HTR-8/SVneo (cell line): ENCODE data around the gene DNAJB6.
"Not testable (repeated sequence)": the region's sequence is repeated elsewhere in the genome, so short reads cannot be mapped to it uniquely, and the experiment has no call there.

ENCODE experiments used
- DNase-seq: peaks from one replicate; pipeline ENCODE4 v3.0.0; 2011; ENCODE audit warnings: low spot score, mixed read lengths; ENCODE audit not compliant: insufficient read length
- FAIRE-seq: peaks from 2 replicates; lab custom pipeline; 2011; peaks lifted over from hg19 to GRCh38; lab: Jason Lieb, UNC

The DNAJB6 gene

GRCh38 chr7:157436076-157436475, 99.3 kb downstream of the DNAJB6 start:
- FAIRE-seq (no peak), DNase-seq (no peak)

- no peak for DNase-seq
- FAIRE-seq = no peak
Observed at GRCh38 chr7:157436763-157437480, 100.1 kb downstream of the DNAJB6 start.

GRCh38 chr7:157437519-157438061, 100.8 kb downstream of the DNAJB6 start:
- no peak for DNase-seq
- FAIRE-seq = no peak

GRCh38 chr7:157438121-157439025, 101.6 kb downstream of the DNAJB6 start:
- no peak for FAIRE-seq
- DNase-seq = no peak

GRCh38 chr7:157439149-157439548, 102.3 kb downstream of the DNAJB6 start:
- FAIRE-seq (no peak), DNase-seq (no peak)

- no peak for FAIRE-seq
- DNase-seq = no peak
Observed at GRCh38 chr7:157439761-157440160, 103.0 kb downstream of the DNAJB6 start.

GRCh38 chr7:157440346-157441022, 103.7 kb downstream of the DNAJB6 start:
- DNase-seq = no peak
- FAIRE-seq = no peak

GRCh38 chr7:157441023-157441399, 104.2 kb downstream of the DNAJB6 start:
- no peak for FAIRE-seq
- DNase-seq = no peak

GRCh38 chr7:157442456-157442855, 105.7 kb downstream of the DNAJB6 start:
- DNase-seq = no peak
- no peak for FAIRE-seq

GRCh38 chr7:157442993-157443831, 106.4 kb downstream of the DNAJB6 start:
- no peak for FAIRE-seq

DNA sequence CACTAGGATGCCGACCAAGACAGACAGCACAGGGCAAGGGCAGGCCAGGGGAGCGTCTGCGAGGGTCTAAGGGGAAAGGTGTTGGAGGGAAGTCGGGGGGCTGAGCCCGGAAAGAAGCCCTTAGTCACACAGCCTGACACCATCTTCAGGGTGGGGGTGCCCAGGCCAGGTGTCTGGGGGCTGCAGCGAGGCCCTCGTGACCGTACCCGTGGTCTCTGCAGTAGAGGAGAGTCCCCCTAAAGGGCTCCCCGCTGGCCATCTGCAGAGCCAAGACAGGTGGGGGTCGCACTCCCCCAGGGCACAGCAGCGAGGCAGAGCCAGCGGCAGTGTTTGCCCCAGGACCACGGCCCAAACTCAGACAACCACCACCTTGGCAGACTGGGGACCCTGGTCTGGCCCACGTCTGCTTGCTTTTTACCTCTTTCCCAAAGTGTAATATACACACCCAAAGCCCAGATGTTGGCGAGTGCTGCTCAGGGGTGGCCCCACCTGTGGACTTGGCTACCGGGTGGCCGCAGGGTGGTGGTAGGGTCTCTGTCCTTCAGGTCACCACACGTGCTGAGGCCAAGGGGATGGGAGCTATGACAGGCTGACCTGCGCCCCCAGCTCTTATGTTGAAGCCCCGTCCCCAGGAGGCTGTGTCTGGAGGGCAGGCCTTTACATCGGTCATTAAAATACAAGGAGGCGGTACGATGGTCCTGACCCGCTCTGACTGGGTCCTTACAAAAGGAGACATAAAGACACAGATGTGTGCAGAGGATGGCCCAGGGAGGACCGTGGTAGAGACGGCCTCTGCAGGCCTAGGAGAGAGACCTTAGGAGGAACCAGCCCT, 107.4 kb downstream of the DNAJB6 start:
- no peak for DNase-seq
- no peak for FAIRE-seq

More at GRCh38 chr7:157442993-157443831, 106.4 kb downstream of the DNAJB6 start:
- DNase-seq = no peak

GRCh38 chr7:157444843-157445135, 108.0 kb downstream of the DNAJB6 start:
- FAIRE-seq = no peak
- no peak for DNase-seq

DNA sequence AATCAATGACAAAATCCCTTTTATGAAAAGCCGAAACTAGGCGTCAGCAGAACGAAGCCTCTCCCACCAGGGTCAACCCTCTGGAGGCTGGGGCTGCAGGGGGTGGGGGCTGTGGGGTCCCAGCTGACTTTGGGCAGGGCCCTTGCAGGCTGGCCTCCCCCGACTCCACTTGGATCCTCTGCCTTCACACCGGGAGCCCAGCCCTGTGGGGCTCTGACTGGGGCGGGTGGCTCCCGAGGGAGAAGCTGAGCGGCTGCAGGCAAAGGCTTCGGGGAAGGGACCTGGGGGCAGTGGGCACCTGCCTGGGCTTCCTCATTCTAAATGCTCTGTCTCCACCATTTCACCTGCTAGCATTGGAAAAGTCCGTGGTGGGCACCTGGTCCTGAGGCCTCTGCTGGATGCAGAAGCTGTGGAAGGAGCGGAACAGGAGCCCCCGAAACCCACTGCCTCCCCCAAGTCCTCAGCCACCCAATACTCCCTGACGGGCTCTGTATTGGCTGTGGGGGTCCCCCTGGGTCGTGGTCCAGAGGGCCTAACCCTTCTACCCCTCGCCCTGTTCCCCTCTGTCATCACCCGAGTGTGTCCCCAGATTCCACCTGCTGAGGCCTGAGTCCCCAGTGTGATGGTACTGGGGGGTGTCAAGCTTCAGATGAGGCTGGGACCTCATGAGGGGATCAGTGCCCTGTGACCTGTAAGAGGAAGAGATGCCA, 108.6 kb downstream of the DNAJB6 start:
- FAIRE-seq (no peak), DNase-seq (no peak)

DNA sequence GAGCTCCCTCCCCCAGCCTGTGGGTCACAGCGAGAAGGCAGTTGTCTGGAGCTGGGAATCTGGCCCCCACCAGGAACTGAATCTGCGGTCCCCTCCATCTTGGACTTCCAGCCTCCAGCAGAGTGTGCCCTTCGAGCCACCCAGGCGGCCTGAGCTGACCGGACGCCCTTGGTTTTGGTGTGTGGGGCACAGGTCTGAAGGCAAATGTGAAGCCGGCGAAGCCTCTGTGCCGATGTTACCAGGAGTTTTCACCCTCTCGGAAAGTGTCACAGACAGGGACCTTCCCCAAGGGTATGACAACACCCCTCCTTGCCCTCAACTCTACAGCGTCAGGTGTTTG, 109.1 kb downstream of the DNAJB6 start:
- no peak for FAIRE-seq
- no peak for DNase-seq

DNA sequence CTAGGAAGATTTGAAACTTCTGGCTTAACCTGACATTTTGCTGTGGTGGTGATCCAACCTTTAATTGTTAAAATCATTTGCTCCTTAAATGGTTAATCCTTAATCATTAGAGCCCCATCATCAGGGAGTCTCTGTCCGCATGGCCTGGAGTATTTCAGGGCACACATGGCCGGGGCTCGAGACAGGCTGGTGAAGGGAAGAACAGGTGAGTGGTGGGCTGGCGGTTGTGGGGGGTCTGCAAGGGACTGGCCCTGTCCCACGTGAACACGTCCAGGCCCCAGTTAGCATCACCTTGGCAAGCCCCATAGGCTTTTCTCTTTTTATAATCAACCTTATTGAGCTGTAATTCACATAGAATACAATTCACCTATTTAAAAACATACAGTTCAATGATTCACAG, 109.5 kb downstream of the DNAJB6 start:
- no peak for DNase-seq
- no peak for FAIRE-seq

- FAIRE-seq, DNase-seq: not testable (repeated sequence)
Observed at GRCh38 chr7:157454003-157454402, 117.2 kb downstream of the DNAJB6 start.

DNA sequence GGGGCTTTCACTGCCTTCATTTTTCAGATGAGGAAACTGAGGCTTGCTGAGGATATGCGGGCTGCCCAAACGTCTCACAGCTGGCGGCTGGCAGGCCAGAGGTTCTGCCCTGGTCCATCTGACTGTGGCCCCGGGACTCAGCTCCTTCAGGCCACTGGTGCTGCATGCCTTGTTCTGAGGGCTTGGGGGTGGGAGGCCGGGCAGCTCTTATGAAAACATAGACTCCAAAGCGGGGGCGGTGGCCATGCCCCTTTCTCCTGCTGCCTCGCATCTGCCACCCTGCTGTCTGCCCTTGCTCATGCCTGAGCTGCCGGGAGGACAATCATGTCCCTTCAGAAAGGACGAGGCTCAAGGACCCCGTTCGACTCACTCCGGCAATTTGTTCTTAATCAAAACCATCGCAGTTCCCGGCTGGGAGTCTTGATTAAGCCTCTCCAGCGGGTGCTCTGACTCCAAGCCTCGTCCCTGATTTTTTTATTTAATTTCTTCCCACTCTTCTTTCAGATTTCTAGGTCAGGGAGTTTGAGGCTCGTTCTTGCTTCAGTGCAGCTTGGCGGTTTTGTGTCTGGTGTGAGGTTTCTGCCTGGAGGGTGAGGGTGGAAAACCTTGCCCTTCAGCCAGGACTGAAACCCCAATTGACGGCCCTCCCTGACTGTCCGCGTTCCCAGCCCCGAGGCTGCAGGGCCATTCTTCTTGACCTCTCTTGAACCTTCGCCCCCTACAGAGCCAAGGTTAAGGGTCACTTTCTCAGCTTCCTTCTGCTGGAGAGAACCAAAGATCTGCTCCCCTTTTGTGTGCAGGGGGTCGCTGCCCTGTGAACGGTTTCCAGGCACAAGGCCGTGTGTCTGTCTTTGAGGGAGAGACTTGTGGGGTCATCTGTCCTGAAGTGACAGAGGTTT, 120.8 kb downstream of the DNAJB6 start:
- FAIRE-seq (no peak), DNase-seq (no peak)

DNA sequence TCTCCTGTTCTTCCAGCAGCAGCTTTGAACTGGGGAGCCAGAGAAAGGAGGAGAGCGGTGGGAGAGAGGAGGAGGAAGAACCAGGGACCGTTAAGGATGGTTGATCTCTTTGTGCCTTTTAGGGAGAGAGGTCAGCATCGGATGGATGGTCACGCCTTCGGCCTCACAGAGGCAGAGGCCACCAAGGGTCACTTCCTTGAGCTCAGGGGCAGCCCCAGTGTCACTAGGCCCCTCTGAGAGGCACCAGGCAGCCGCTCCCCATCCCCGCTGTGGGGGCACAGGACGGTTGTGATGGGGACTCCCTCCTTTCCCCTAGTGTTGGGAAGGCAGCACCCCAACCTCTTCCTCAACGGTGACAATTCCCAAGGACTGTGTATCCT, 121.4 kb downstream of the DNAJB6 start:
- DNase-seq (no peak), FAIRE-seq (no peak)
